Progenitor cell of endocrine pancreas (in vitro differentiated cells): Measurements from ENCODE around the gene DDX43. TPM values are rescaled to one million over a fixed set of nuclear protein-coding genes. Genes with fewer than 3 reads are reported as not detected.

Source experiments
- DNase-seq: peaks from one replicate; pipeline ENCODE4 v3.0.0; 2021; ENCODE audit warnings: low spot score; ENCODE audit not compliant: unreplicated experiment
- H3K27ac Mint-ChIP-seq: 2 replicates; pipeline ENCODE4 v1.8.0; 2021; ENCODE audit warnings: mild to moderate bottlenecking, moderate library complexity, mixed read lengths
- H3K27me3 Mint-ChIP-seq: 2 replicates; pipeline ENCODE4 v1.8.0; 2021; ENCODE audit warnings: mixed read lengths
- H3K36me3 Mint-ChIP-seq: 2 replicates; pipeline ENCODE4 v1.8.0; 2022; ENCODE audit warnings: mixed read lengths; ENCODE audit not compliant: insufficient read depth
- H3K4me1 Mint-ChIP-seq: 2 replicates; pipeline ENCODE4 v1.8.0; 2021; ENCODE audit warnings: low read depth, mixed read lengths
- H3K4me3 Mint-ChIP-seq: 2 replicates; pipeline ENCODE4 v1.8.0; 2021; ENCODE audit warnings: low read depth, mild to moderate bottlenecking, moderate library complexity, mixed read lengths
- H3K9me3 Mint-ChIP-seq: 2 replicates; pipeline ENCODE4 v1.8.0; 2021; ENCODE audit warnings: low read depth, mixed read lengths
- CTCF ChIP-seq: fragments of 200-600 bp; sonication (generic); IDR thresholded peaks from one replicate; pipeline ENCODE4 v1.5.0; 2021; ENCODE audit warnings: antibody characterized with exemption, mild to moderate bottlenecking; ENCODE audit not compliant: unreplicated experiment
- total RNA-seq: library from RNA; stranded (reverse); gene quantifications from 2 replicates; pipeline ENCODE4 v1.2.1, GENCODE V29; 2021

The DDX43 gene
- total RNA-seq, 1 donor from 2014 or later, result not detected

- no peak for DNase-seq
- Mint-ChIP-seq H3K27me3 (no peaks in the 10 kb centered on the region), H3K27ac (no peak overlapping the region), H3K4me3 (no peak overlapping the region), H3K4me1 (no peaks in the 10 kb centered on the region), H3K9me3 (no peaks in the 10 kb centered on the region), H3K36me3 (no peaks in the 10 kb centered on the region)
- no peak for TF ChIP-seq CTCF
Observed at GRCh38 chr6:73362869-73363536, 31.6 kb upstream of the DDX43 start.

- no peaks in the 10 kb centered on the region for H3K36me3 Mint-ChIP-seq
- TF ChIP-seq CTCF, result no peak
- DNase-seq, result no peak
- no peak overlapping the region for H3K4me3 Mint-ChIP-seq
- H3K4me1 Mint-ChIP-seq, result no peaks in the 10 kb centered on the region
- no peaks in the 10 kb centered on the region for H3K9me3 Mint-ChIP-seq
- no peak overlapping the region for H3K27ac Mint-ChIP-seq
- H3K27me3 Mint-ChIP-seq, result peaks cover 3% of the 10 kb centered on the region
Observed at GRCh38 chr6:73363537-73363875, 31.1 kb upstream of the DDX43 start.

GRCh38 chr6:73364121-73364520, 30.5 kb upstream of the DDX43 start:
- Mint-ChIP-seq H3K9me3 (no peaks in the 10 kb centered on the region), H3K4me3 (no peak overlapping the region), H3K27me3 (peaks cover 4% of the 10 kb centered on the region), H3K36me3 (no peaks in the 10 kb centered on the region), H3K4me1 (no peaks in the 10 kb centered on the region), H3K27ac (no peak overlapping the region)
- no peak for TF ChIP-seq CTCF
- no peak for DNase-seq

GRCh38 chr6:73364549-73364948, 30.1 kb upstream of the DDX43 start:
- Mint-ChIP-seq H3K27ac (no peak overlapping the region), H3K27me3 (peaks cover 4% of the 10 kb centered on the region), H3K4me1 (no peaks in the 10 kb centered on the region), H3K9me3 (no peaks in the 10 kb centered on the region), H3K36me3 (no peaks in the 10 kb centered on the region), H3K4me3 (no peak overlapping the region)
- no peak for TF ChIP-seq CTCF
- no peak for DNase-seq

GRCh38 chr6:73367761-73368355, 26.8 kb upstream of the DDX43 start:
- H3K9me3 Mint-ChIP-seq, result peaks cover 5% of the 10 kb centered on the region
- H3K27ac Mint-ChIP-seq, result no peak overlapping the region
- H3K4me1 Mint-ChIP-seq, result no peaks in the 10 kb centered on the region
- H3K36me3 Mint-ChIP-seq, result no peaks in the 10 kb centered on the region
- DNase-seq, result no peak
- peaks cover 4% of the 10 kb centered on the region for H3K27me3 Mint-ChIP-seq
- TF ChIP-seq CTCF, result no peak
- no peak overlapping the region for H3K4me3 Mint-ChIP-seq
